Heart left ventricle (tissue), 13 donors: ENCODE results near the gene OR4D2.

ENCODE experiments used
- CTCF ChIP-seq, 12 donors: fragments of 200-600 bp; sonication (generic) in 4 of 12; IDR thresholded peaks; one replicate each; pipeline versions ENCODE4 v1.5.0 to v1.8.0; 2018 to 2022; ENCODE audit warnings: antibody characterized with exemption in 12 of 12, mild to moderate bottlenecking in 5 of 12
- POLR2A ChIP-seq, 2 donors: fragments of 450-650 bp; IDR thresholded peaks; one replicate each; pipeline ENCODE4 v1.6.1; 2017; ENCODE audit warnings: antibody characterized with exemption in 2 of 2, mild to moderate bottlenecking in 2 of 2, moderate library complexity in 2 of 2
- donor health status: ischemic (EF 13 %, LVEDD 7.1; RV severe dilation, severe dysfunction).
- donor health status: DM: no; HTN: yes; CAD: no.
- donor health status: DM: no; HTN: no; CAD: no.
- donor health status: ischemic (EF 25% LVEDD 6.9; RV normal size, moderate dysfunction).
- donor health status: ischemic (EF 25% LVEDD 5.7; RV mildly dilated, moderate dysfunction).
- donor health status: ischemic (EF 35%, LVEDD 5.7; RV mildly dilated, moderate dysfunction).
- donor health status: nonischemic (EF 11% LVEDD 7.7; RV severe dilation, severe dysfunction).
- donor health status: DM: yes; HTN: yes; CAD: no.
- donor health status: PGD.
- donor health status: ischemic (EF 29% LVEDD 5.4; RV normal size, mild dysfunction).
- donor health status: nonischemic (EF 23%, LVEDD 6.1; RV moderate dilation, normal function).

GRCh38 chr17:58207451-58207850 is 40.7 kb downstream of the OR4D2 start:
- no peak for TF ChIP-seq POLR2A (IDR thresholded peaks at IDR 0.05)
- no peak for TF ChIP-seq CTCF (IDR thresholded peaks at IDR 0.05)
